ENCODE data around the gene HEPACAM.

Gene HEPACAM

DNA sequence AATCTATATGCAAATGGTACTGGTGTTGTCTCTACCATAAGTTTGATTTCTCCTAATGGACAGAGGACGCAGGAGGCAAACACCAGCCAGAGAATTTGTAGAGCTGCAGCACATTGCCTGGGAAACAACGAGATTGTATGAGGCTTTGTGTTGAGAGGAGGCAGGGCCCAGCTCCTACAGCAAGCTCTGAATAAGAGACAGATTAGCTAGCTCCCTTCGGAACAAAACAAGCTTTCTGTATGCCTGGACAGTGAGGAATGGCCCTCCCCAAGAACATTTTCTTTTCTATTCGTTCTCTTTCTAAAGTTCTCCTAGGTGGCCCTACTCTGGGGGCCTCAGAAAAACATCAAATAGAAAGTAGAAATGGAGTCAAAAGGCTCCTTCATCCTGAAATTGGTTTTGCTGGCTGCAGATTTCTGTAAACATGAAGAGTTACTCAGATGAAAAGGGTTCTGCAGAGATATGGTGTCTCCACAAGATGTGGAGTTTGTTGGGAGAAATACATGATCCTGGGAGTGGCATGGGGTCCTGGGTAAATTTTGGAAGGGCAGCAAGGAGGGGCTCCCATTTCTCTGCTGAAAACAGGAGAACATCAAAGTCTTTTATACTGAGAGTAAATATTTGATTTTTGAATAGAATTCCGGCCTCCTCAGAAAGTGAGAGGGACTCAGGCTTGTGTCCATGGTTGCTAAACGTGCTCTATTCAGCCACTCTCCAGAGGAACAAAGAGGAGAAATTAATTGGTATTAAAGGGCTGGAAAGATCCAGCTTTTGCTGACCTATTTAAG, 6.8 kb upstream of the HEPACAM start:
- peak; percentile 95 for DNase-seq (ENCODE audit: low spot score)

DNA sequence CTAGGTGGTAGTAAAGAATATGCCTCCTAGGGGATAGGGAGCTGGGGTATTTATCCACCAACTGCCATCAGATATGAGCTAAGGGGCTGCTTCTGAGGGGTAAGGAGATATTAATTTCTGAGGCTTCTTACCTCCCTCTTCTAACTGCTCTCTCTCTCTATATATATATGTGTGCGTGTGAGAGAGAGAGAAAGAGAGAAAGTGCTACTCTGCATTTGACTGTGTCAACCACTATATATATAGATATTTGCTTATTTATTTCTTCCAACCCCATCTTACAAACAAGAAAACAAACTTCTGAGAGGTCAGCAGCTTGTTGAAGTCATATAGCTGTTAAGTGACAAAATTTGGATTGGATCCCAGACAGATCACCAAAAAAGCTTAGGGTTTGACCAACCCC, 5.9 kb upstream of the HEPACAM start:
- DNase-seq (ENCODE audit: low spot score) = no peak

DNA sequence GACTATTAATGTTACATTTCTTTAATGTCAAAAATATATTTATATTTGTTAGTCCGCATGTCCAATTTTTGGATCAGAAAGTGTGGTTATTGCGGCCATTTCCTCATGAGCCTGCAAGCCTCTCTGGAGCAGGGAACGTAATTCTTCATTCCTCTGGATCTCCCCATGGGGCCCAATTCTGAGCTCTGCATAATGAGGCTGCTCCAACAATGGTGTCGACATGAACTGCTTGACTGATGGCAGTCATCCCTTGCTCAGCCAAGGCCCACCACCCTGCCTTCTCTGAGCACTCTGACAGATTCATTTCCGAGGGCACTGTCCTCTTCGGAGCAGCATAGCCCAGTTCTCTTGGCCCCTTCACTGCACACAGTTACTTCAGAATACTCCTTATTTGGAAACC, 3.1 kb upstream of the HEPACAM start:
- no peak for DNase-seq (ENCODE audit: low spot score)

DNA sequence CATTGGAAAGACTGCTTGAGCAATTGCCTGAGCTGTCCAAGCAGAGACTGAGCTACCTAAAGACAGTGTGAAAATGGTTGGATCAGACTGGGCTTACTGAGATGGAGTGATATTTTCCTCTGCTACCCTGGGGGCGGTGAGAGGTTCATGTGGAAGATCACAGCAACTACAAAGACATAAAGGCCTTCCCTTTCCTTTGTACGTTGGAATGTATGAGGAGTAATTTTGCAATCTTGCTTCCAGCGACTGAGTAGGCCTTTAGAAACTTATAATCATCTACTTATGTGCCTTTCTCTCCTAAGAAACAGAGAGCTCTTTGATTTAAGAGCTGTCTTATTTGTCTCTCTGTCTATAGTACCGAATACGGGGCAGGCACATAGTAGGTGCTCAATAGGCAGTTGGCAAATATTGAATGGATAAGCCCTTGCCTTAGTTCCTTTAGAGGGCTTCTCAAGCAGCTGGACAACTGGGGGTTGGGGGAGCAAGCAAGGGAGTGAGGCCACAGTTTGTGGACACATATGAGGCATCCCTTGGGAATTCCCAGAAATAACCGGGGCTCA, 2.4 kb upstream of the HEPACAM start:
- no peak for DNase-seq (ENCODE audit: low spot score)

DNA sequence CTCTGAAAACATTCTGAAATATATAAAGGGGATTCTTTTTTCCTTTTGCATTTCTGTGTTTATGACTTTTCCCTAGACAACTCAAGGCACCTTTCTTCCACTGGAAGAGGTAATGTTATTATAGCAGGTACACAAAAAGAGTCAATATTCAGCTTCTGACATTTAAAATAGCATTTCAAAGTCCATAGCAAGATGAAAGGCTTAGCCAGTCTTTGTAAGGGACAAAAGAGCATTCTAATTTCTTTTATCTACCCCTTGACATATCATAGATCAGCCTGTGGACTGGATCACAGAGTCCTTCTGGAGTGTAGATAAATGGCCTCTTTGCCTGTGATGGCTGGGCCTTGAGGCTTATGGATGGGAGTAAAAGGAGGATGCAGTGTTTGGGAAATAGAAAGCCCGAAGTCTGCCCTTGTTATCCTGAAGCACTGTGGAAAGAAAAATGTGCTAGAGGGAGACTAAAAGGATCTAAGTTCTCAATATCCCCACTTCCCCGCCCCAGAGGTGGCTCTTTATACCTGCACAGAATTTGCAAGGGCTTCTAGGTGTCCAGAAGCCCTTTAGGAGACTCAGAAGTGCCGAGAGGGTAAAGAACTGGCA, 1.6 kb upstream of the HEPACAM start:
- DNase-seq (ENCODE audit: low spot score) = no peak

DNA sequence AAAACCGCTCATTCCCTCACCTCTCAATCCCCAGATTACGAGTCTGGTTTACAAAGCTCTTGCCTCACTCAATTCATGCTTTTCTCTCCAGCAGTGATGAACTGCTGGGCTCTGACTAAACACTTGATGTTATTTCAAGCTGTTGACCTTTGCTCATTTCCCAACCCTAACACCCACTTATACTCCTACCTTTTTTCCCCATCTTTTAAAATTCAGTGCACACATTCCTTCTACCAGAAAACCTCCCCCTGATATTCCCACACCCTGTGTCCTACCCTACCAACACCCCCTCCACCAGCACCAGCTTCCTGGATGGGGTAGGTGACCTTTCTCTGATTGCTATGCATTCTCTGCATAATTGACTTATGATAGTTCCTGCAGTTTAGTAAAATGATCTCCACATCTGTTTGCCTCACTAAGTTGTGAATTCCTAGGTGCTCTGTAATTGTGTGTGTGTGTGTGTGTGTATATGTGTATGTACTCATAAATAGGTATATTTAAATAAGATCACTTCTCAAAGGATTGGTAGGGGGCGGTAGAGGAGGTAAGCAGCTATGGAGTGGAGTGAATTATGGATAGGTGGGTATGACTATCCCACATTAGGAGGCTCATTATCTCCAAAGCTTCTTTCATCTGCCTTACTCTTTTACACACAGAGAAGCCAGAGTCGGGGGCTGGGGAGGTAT, 842 bp downstream of the HEPACAM start:
- DNase-seq (ENCODE audit: low spot score) = no peak

DNA sequence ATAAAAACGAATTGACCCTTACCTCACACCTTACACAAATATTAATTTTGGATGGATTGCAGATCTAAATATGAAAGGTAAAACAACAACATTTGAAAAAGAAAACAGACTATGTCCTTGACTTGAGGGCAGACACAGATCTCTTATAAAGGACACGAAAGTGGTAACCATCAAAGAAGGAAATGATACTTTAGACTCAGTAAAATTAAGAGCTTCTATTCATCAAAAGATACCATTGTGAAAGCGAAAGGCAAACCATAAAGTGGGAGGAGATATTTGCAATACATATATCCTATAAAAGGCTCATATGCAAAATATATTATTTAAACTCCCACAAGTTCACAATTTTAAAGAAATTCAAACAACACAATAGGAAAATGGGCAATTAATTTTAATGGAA, 5.0 kb downstream of the HEPACAM start:
- no peak for DNase-seq (ENCODE audit: low spot score)

DNA sequence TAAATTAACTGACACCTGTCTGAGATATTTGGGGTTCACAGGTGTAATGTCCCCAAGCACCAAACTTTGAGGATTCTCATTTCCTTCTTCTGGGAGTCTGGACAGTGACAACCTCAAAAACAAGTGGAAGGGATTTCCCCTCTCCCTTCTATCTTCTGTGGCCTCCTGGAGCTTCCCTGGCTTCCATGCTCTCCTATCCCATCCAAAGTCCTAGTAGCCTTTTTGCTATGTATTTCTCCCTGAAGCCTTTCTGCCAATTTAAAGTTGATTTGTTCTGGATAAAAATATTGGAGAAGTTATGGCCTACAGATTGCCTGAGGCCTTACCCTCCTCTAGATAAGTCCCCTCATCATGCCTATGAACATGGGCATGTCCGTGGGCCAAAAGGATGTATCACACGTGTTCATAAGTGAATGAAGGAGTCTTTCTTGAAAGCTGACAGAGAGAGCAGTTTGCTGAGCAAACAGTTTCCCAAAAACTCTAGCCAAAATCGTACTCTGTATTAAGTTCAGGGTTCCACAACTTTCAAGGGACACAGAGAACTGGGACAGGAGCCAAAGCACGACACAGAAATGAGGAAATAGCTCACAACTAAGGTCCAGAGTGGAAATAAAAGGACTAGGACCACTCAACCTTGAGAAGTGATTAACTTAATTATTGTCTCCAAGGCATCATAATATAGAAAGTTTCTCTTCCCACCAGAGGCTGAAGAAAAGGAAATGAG, 6.7 kb downstream of the HEPACAM start:
- no peak for DNase-seq (ENCODE audit: low spot score)

DNA sequence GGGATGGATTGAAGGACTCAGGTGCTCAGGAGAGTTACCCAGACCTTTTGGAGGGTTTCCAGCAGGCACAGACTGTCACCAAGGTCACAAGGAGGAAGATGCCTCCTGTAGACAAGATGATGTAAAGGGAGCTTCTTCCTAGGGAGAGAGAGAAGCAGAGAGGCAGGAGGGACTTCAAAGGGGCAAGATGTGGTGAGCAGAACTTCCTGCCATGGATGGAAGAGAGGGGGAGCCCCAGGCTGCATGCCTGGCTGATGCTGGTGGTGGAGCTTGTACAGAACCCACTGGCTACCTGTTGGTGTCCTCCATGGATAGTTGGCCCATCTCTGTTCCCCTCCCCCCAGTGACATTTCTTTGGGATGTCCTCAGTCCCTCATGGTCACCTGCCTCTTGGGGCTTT, 12.6 kb downstream of the HEPACAM start:
- no peak for DNase-seq (ENCODE audit: low spot score)

DNA sequence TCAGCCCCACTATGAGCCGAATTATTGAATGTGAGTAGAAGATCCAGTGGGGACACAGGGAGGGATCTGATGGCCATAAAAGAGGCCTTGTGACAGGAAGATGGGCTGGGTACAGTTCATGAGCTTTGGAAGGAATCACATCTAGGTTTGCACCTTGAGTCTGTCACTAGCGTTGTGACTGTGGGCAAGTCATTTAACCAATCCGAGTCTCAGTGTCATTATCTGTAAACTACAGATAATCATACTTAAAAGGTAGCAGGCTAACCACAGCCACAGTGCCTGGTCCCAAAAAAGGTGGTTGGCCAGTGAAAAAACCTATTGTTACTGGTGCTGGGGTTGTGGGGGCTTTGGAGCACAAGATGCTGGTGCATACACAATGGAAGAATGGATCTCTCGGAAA, 13.0 kb downstream of the HEPACAM start:
- no peak for DNase-seq (ENCODE audit: low spot score)

DNA sequence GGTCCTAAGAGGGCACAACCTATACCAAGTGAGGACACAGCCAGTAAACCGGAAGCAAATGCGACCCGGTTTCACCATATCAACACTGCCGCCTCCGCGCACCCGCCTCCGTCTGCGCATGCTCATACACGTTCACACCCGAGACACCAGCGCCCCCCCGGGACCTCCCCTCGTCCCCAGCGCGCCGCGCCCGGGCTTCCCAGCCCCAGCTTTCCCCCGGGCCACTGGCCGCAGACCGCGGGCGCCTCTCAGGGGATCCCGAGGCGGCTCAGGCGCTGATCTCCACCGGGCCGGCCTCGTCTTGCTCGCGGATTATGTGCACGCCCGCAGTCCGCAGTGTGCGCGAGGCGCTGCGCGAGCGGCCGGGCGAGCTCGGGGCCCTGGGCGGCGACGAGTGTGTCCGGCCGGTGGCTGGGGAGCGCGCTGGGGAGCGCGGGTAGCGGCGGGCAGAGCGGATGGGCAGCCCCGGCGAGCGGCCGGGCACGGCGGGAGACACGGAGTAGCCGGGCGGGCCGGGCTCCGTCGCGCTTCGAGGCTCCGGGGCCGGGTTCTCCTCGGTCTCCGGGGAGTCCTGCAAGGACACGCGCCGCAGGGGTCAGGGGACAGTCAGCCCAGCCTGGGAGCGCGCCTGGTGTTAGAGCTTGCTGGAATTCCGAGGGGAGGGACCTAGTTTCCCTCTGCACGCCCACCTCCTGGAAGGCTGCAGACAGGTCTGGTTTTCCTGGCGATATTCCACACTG, 14.8 kb downstream of the HEPACAM start:
- DNase-seq (ENCODE audit: low spot score) = no peak

DNA sequence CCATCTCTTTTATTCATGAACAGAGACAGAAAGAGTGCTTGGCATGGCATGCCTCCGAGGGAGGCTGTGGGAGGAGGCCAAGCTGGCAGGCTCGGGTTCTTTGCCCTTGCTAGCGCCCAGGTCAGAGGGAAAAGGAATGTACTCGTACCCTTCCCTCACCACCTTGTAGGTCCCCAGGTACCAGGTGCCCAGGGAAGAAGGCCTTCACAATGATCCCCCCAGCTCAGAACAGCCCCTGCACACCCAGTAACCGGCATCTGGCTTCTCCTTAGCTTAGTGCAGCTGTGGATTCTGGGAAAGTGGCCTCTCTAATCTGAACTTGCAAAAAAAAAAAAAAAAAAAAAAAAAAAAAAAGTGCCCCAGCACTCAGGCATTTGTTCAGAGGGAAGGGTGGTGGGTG, 15.5 kb downstream of the HEPACAM start:
- no peak for DNase-seq (ENCODE audit: low spot score)

DNA sequence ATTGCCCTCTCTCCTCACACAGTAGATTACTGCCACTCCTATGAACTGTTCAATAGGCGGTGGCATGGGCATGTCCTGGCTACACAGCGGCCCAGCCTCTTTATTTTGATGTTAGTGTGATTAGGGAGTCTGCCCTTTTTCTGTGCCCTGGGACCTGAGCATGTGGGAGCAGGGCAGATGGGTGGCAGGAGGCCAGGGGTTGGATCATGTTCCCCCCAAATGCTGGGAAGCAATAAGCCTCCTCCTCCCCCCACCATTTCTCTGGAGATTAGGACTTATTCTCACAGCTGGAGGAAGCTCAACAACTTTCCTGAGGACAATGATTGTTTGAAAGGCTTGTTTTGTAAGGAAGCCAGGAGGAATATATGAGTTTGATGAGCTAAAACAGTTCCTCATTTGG, 15.9 kb downstream of the HEPACAM start:
- DNase-seq (ENCODE audit: low spot score) = no peak

DNA sequence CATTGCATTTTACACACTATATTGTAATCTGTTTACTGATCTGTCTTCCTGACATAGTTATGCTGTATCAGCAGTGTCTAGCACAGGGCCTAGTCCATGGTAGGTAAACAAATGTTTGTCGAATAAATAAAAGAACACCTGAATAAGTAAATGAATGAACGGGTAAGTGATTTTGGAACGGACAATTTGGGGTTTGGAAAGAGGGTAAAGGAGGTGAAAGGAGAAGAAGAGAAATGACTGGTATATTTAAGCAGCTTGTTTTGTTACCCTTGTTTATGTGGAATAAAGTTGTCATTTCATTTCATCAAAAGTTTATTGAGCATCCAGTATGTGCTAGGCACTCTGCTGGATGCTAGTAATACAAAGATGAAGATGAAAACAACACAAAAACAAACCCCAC, 16.9 kb downstream of the HEPACAM start, which contains the start of gene HEPN1:
Gene HEPN1 (plus strand): TSS at position 301 of the 400 bp plus-strand sequence.
- no peak for DNase-seq (ENCODE audit: low spot score)

DNA sequence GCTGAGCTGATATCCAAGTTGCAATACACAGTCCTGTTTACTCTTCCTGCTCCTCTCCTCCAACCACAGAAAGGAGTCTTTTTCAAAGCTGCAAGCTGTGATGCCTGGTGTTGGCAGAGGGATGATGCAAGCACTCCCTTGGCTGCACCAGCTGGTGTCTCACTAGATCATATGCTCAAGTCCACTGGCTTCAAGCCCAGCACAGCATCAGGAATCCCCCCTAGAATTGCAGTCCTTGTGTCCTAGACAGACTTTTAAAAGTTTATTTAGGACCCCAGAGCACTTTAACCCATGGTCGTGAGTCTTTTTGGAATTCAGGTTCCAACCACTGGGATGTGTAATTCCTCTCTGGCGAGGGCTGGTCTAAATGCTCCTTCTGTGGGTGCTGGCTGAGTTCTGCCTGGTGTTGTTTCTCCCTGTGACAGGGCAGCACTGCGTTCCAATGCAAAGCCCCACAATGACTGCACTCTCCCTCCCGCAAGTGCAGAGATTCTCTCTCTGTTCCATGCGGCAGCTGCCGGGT, 18.7 kb downstream of the HEPACAM start:
- peak; percentile 94 for DNase-seq (ENCODE audit: low spot score)

DNA sequence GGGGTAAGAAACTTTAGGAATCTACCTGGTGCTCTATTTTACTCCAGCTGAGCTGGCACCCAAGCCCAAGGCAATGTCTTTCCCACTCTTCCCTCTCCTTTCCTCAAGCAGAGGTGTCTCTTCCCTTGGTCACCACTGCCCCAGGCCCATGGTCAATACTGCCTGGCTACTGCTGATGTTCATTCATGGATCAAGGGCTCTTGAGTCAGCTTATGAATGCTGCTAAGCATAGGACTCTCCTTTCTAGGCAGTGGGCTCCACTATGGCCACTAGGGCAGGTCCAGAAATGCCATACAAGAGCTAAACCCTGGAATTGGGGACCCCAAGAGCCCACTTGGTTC, 19.5 kb downstream of the HEPACAM start:
- no peak for DNase-seq (ENCODE audit: low spot score)

DNA sequence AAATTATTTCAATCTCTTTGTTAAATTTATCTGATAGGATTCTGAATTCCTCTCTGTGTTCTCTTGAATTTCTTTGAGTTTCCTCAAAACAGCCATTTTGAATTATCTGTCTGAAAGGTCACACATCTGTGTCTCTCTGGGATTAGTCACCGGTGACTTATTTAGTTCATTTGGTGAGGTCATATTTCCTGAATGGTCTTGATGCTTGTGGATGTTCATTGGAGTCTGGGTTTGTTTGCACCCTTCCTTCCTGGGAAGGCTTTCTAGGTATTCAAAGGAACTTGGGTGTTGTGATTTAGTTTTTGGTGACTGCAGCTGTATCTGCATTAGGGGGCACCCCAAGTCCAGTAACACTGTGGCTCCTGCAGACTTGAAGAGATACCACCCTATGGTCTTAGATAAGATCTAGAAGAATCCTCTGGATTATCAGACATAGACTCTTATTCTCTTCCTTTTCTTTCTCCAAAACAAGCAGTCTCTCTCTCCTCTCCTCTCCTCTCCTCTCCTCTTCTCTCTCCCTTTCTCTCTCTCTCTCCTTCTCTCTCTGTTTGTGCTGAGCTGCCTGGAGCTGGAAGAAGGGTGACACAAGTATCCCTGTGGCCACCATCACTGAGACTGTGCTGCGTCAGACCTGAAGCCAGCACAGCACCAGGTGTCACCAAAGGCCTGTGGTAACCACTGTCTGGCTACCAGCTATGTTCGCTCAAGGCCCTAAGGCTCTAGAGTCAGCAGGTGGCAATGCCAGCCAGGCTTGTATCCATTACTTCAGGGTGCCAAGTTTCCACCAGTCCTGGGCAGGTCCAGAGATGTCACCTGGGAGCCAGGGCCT, 20.1 kb downstream of the HEPACAM start:
- DNase-seq (ENCODE audit: low spot score) = no peak

DNA sequence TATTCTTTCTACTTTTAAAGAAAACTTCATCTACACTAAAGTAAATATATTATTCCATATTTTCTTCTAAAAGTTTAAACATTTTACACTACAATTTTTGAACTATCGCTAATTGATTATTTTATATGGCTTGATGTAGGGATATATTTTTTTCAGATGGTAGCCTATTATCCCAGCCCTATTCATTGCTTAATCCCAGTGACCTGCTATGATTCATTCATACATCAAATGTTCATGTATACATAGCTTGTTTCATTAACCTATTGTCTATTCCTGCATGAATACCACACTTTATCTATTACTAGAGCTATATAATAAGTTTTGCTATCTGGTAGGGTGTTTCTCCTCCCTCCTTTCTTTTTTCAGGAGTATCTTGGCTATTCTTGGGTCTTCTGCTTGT, 33.2 kb downstream of the HEPACAM start:
- no peak for DNase-seq (ENCODE audit: low spot score)

DNA sequence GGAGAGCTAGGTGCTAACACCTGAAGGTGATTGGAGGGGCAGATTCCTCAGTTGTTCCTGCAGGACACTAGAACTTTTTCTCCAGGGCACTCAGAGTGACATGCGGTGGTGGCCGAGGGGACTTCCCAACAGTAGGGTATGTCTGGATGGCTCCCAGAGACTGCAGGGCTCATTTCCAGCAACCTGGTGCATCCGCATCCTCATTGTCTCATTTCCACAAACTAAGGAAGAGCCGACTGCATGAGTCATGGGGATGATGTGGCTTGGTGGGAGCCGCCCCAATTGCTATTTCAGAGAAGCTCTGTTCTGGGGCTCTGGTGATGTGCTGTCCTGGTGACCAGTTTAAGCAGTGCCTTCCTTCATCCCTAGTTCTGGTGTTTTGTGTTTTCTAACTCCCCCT, 35.4 kb downstream of the HEPACAM start:
- DNase-seq (ENCODE audit: low spot score) = no peak

DNA sequence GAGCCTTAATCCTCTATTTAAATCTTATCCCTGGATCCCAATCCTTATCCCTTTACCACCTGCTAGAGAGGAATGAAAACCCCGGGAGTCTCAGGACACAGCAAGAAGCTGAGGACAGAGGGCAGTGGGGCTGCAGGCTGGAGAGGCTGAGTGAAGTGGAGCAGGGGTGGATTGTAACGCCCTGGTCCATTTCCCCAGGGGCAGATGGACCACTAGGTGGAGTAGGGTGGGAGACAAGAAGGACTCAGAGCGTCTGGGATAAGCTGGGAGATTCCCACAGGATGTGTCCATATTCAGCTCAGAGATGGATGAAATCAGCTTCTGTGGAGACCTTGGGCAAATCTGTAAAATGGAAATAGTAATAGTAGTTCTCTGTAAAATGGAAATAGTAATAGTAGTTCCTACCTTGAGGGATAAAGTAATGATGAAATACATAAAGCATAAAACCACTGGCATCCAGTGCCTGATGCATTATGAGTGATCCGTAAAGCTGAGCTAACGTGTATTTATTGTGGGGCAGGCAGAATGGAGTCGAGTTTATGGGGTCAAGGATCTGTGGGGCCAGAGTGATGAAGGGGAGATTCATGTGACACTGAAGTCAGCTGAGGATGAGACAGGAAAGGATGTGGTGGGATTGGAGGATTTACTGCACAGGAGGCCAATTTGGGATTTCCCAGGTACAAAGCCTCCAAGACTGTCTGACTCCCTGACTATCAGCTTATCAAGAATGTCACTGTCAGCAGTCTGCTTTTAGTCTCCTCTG, 36.3 kb downstream of the HEPACAM start:
- DNase-seq (ENCODE audit: low spot score) = no peak

Measured in globus pallidus (tissue), 1 donor.